Osteoblast (primary cell): ENCODE measurements around the gene KRTAP4-8. TPM values are rescaled to one million over a fixed set of nuclear protein-coding genes. Genes with fewer than 3 reads are reported as not detected.
"Not testable (repeated sequence)": the region's sequence is repeated elsewhere in the genome, so short reads cannot be mapped to it uniquely, and the experiment has no call there.

ENCODE experiments used
- DNase-seq: peaks from one replicate; pipeline ENCODE4 v3.0.0; 2011; ENCODE audit warnings: low spot score, mixed read lengths; ENCODE audit not compliant: insufficient read length; ENCODE audit errors: missing footprints
- H2AFZ ChIP-seq: 2 replicates; pipeline ENCODE4 v1.6.0; 2011; ENCODE audit warnings: mild to moderate bottlenecking, low read length
- H3K27ac ChIP-seq: 2 replicates; pipeline ENCODE4 v1.5.1; 2011; ENCODE audit warnings: mild to moderate bottlenecking, low read depth, low read length, moderate library complexity
- H3K27me3 ChIP-seq: 2 replicates; pipeline ENCODE4 v1.6.0; 2012; ENCODE audit warnings: mild to moderate bottlenecking, control low read depth, inconsistent platforms, low read length, moderate library complexity; ENCODE audit not compliant: insufficient read depth
- H3K36me3 ChIP-seq: 2 replicates; pipeline ENCODE4 v1.5.1; 2011; ENCODE audit warnings: mild to moderate bottlenecking, low read length, control low read depth, moderate library complexity; ENCODE audit not compliant: insufficient read depth
- H3K4me1 ChIP-seq: 2 replicates; pipeline ENCODE4 v1.5.1; 2011; ENCODE audit warnings: mild to moderate bottlenecking, low read length, control low read depth, moderate library complexity; ENCODE audit not compliant: insufficient read depth
- H3K4me2 ChIP-seq: 2 replicates; pipeline ENCODE4 v1.6.0; 2011; ENCODE audit warnings: mild to moderate bottlenecking, low read length; ENCODE audit not compliant: insufficient read depth
- H3K4me3 ChIP-seq: fragments of 200-600 bp; sonication (generic); 3 replicates; pipeline ENCODE4 v1.5.1; 2012; ENCODE audit warnings: mild to moderate bottlenecking, low read length, inconsistent platforms; ENCODE audit not compliant: insufficient read depth
- H3K79me2 ChIP-seq: 2 replicates; pipeline ENCODE4 v1.6.0; 2012; ENCODE audit warnings: mild to moderate bottlenecking, low read length, control low read depth, inconsistent platforms; ENCODE audit not compliant: insufficient read depth
- H3K9me3 ChIP-seq: 2 replicates; pipeline ENCODE4 v1.5.1; 2011; ENCODE audit warnings: low read depth, low read length, control low read depth
- H4K20me1 ChIP-seq: 2 replicates; pipeline ENCODE4 v1.6.0; 2012; ENCODE audit warnings: mild to moderate bottlenecking, low read length, control low read depth; ENCODE audit not compliant: insufficient read depth
- total RNA-seq: library from RNA; depleted of rRNA; stranded (reverse); fragments of >200 nt; gene quantifications from 2 replicates; pipeline ENCODE4 v1.2.3, GENCODE V29; 2012
- TF ChIP-seq, protein P1 (sequence below): IDR thresholded peaks from 2 replicates; pipeline ENCODE4 v1.5.1; 2011; ENCODE audit warnings: mild to moderate bottlenecking, low read depth, low read length, moderate library complexity; ENCODE audit errors: extremely low read depth

KRTAP4-8 gene
- total RNA-seq, 1 donor = not detected

DNA sequence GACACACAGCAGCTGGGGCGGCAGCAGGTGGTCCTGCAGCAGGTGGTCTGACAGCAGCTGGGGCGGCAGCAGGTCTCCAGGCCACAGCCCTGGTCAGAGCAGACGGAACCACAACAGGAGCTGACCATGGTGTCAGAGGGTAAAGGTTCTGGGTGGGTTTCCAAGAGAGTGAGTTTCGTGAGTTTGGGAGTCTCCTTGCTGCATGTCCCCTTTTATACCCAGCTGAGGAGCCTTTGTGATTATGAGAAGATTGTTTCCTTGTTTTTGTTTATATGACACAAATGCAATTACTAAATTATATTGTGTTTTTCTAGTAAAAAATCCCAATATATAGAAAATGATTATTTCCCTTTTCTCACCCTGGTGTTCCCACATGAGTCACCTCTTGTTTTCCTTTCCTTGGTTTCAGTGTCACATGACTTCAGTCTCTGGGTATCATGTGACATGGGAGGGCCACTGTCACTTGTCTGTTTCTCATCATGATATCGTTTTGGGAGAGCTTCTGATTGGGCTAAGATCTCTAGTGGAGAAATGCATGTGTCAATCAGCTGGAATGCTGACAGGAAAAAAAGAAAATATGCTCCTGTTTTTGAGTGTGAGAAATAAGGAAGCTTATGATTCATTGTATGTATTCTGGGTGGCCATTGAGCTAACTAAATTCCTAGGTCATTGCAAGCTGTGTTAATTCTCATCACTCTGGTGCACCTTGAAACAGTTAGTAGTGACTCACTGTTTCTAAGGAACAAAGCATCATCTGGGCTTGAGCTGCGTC is 42.6 kb upstream of the KRTAP4-8 start, which contains the start of gene KRTAP4-6:
KRTAP4-6 (minus strand) TSS at position 185 of the 772 bp plus-strand sequence; CDS start at position 128, 57 bp downstream.
- H3K9me3 ChIP-seq = peaks cover 2% of the 10 kb centered on the region
- no peaks in the 10 kb centered on the region for H3K79me2 ChIP-seq
- no peak within 1 kb of the TSS for H3K4me3 ChIP-seq
- H3K27ac ChIP-seq = peak within 1 kb of the TSS; percentile 69
- no peak within 1 kb of the TSS for H3K4me2 ChIP-seq
- DNase-seq = peak; percentile 78
- no peaks in the 10 kb centered on the region for H3K27me3 ChIP-seq
- H3K4me1 ChIP-seq = peaks cover 6% of the 10 kb centered on the region
- no peaks in the 10 kb centered on the region for H3K36me3 ChIP-seq
- no peaks in the 10 kb centered on the region for H4K20me1 ChIP-seq
- H2AFZ ChIP-seq = no peak within 1 kb of the TSS
- TF ChIP-seq, protein P1, sequence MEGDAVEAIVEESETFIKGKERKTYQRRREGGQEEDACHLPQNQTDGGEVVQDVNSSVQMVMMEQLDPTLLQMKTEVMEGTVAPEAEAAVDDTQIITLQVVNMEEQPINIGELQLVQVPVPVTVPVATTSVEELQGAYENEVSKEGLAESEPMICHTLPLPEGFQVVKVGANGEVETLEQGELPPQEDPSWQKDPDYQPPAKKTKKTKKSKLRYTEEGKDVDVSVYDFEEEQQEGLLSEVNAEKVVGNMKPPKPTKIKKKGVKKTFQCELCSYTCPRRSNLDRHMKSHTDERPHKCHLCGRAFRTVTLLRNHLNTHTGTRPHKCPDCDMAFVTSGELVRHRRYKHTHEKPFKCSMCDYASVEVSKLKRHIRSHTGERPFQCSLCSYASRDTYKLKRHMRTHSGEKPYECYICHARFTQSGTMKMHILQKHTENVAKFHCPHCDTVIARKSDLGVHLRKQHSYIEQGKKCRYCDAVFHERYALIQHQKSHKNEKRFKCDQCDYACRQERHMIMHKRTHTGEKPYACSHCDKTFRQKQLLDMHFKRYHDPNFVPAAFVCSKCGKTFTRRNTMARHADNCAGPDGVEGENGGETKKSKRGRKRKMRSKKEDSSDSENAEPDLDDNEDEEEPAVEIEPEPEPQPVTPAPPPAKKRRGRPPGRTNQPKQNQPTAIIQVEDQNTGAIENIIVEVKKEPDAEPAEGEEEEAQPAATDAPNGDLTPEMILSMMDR = no peak

DNA sequence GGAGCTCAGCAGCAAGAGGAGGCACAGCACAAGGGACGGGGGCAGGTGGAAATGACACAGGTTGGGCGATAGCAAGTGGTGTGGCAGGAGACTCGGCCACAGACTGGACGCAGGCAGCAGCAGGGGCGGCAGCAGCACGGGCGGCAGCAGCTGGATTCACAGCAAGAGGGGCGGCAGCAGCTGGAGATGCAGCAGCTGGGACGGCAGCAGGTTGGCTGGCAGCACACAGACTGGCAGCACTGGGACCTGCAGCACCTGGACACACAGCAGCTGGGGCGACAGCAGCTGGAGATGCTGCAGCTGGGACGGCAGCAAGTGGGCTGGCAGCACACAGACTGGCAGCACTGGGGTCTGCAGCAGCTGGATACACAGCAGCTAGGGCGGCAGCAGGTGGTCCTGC is 41.9 kb upstream of the KRTAP4-8 start:
- not testable (repeated sequence) for H3K36me3 ChIP-seq, DNase-seq, H4K20me1 ChIP-seq, H3K4me1 ChIP-seq, H3K4me2 ChIP-seq, H3K9me3 ChIP-seq, H2AFZ ChIP-seq, H3K27me3 ChIP-seq, H3K79me2 ChIP-seq, H3K4me3 ChIP-seq
- H3K27ac ChIP-seq = peak overlapping the region; percentile 69

DNA sequence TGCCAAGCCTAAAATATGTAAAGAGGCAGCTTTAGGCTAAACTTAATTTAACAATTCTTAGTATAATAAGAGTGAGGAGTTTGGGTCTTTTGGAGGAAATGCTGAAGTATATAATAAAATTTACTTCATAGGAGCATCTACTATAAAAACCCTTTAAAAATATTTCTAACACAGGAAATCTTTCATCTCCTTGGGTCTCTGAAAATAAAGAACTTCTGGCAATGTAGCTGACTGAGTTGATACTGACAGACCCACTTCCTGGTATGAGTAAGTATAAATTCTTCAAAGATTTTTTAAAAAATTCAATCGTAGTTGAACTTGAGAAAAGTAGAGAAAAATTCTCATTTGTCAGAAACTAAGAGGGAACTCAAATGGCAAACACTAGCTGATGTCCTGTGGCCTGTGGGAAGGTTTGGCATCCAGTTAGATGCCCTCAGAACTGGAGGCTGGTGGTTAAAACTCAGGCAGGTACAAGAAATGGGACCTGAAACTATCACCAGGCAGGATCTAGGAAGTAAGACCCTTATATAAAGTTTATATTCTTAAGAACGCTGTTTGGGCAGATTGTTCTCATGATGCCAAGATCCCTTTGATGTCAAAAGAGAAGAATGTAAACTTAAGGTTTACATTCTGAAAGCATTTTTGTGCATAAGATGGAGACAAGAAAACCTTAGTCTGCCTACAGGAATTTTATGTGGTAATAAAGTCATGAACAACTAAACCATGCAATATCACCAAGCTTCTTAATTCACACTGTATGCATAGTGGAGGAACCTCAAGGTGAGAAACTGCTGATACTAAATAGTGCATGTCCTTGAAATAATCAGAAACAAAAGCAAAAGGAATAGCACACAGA is 36.2 kb upstream of the KRTAP4-8 start:
- Histone ChIP-seq H2AFZ (peak overlapping the region; percentile 85), H3K27ac (peak overlapping the region; percentile 31)

DNA sequence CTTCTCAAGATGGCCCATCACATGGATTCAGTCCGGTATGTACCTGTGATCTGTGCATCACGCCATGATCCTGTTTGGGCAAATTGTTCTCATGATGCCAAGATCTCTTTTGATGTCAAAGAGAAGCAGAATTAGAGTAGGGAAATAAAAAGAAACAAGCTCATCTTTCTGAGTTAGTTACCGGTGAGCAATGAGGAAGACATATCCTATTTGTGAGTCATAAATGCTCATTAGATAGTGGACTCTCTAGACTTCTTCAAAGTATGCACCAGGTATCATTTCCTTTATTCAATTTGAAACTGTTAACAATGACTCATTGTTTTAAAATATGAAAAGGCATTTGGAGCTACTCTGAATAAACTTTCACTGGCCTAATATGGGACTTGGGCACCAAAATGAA is 34.0 kb upstream of the KRTAP4-8 start:
- no peak for DNase-seq
- Histone ChIP-seq H3K79me2 (no peaks in the 10 kb centered on the region), H3K4me3 (no peak overlapping the region), H3K4me2 (peak overlapping the region; percentile 22), H4K20me1 (no peaks in the 10 kb centered on the region), H3K36me3 (no peaks in the 10 kb centered on the region), H3K9me3 (no peaks in the 10 kb centered on the region), H2AFZ (no peak overlapping the region), H3K27me3 (no peaks in the 10 kb centered on the region), H3K4me1 (peaks cover 19% of the 10 kb centered on the region), H3K27ac (peak overlapping the region; percentile 22)
- TF ChIP-seq, protein P1 = no peak

More for the DNA sequence above, 36.2 kb upstream of the KRTAP4-8 start:
- no peak overlapping the region for H3K4me3 ChIP-seq
- peak overlapping the region; percentile 15 for H3K4me2 ChIP-seq
- no peaks in the 10 kb centered on the region for H3K9me3 ChIP-seq
- no peaks in the 10 kb centered on the region for H3K79me2 ChIP-seq
- DNase-seq = no peak
- H3K27me3 ChIP-seq = no peaks in the 10 kb centered on the region
- no peaks in the 10 kb centered on the region for H3K36me3 ChIP-seq
- H4K20me1 ChIP-seq = no peaks in the 10 kb centered on the region
- TF ChIP-seq, protein P1 = no peak
- peaks cover 19% of the 10 kb centered on the region for H3K4me1 ChIP-seq
